Tibial nerve (tissue), 4 donors: ENCODE results near the gene SPHK1.

Experiments used
- EP300 ChIP-seq, 2 donors: sonication (generic); formaldehyde crosslinking; IDR thresholded peaks; one replicate each; pipeline ENCODE4 v1.6.1; 2017; ENCODE audit warnings: antibody characterized with exemption in 2 of 2, mild to moderate bottlenecking in 1 of 2
- POLR2A ChIP-seq, 2 donors: fragments of 450-650 bp; IDR thresholded peaks; one replicate each; pipeline ENCODE4 v1.6.1; 2017; ENCODE audit warnings: antibody characterized with exemption in 2 of 2, mild to moderate bottlenecking in 2 of 2, moderate library complexity in 2 of 2
- TF ChIP-seq, protein P1 (sequence below), 5 experiments: fragments of 200-600 bp in 3 of 5; fragments of 450-650 bp in 2 of 5; sonication (generic) in 3 of 5; IDR thresholded peaks; one replicate each; pipeline ENCODE4 v1.5.1; 2016 to 2019; ENCODE audit warnings: antibody characterized with exemption in 5 of 5, mild to moderate bottlenecking in 3 of 5, moderate library complexity in 2 of 5

DNA sequence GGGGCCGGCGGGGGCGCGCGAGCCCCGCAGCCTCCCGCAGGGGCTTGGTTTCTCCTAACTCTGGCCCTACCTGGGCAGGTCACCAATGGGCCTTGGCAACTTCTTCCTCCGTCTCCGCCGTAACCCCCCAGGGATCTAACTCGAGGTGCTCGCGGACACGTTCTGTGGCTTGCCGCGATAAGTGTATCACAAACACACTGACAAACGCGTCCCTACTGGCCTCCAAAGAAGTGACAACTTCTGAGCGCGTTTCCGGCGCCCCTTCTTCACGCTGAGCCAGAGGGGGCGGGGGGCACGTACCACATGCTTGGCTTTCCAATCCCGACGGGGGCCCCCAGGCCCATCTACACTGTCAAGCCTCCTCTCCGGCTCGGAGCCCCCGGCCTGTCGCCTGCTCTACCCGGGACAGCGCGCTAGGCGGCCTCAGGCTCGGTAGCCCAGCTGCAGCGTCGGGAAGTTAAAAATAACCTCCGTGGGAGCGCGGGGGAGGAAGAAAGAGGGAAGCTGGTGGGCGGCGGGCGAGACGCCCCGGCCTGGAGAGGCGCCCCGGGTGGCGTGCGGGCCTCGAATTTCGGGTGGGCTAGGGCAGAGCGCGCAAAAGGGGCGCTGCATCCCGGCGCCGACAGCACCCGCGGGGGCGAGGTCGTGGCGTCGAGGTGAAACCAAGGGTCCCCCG is 725 bp upstream of the SPHK1 start:
- TF ChIP-seq, protein P1, sequence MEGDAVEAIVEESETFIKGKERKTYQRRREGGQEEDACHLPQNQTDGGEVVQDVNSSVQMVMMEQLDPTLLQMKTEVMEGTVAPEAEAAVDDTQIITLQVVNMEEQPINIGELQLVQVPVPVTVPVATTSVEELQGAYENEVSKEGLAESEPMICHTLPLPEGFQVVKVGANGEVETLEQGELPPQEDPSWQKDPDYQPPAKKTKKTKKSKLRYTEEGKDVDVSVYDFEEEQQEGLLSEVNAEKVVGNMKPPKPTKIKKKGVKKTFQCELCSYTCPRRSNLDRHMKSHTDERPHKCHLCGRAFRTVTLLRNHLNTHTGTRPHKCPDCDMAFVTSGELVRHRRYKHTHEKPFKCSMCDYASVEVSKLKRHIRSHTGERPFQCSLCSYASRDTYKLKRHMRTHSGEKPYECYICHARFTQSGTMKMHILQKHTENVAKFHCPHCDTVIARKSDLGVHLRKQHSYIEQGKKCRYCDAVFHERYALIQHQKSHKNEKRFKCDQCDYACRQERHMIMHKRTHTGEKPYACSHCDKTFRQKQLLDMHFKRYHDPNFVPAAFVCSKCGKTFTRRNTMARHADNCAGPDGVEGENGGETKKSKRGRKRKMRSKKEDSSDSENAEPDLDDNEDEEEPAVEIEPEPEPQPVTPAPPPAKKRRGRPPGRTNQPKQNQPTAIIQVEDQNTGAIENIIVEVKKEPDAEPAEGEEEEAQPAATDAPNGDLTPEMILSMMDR (IDR thresholded peaks at IDR 0.05) = peak in 4 of 5 experiments; percentile 11 to 59 (median 30)
- TF ChIP-seq POLR2A (IDR thresholded peaks at IDR 0.05) (no peak), EP300 (IDR thresholded peaks at IDR 0.05) (no peak)
